MM.1S (cell line): ENCODE data around the gene BEX3.

Experiments used
- DNase-seq: peaks from one replicate; pipeline ENCODE4 v3.0.0-alpha.2; 2015
- H2AFZ ChIP-seq: fragments of 300-600 bp; sonication (generic); 2 replicates; pipeline ENCODE4 v1.6.0; 2016; ENCODE audit warnings: antibody characterized with exemption, low read length
- H3F3A ChIP-seq: fragments of 300-600 bp; sonication (generic); 2 replicates; pipeline ENCODE4 v1.6.1; 2016; ENCODE audit warnings: mild to moderate bottlenecking, antibody characterized with exemption, low read length, moderate library complexity, mixed read lengths; ENCODE audit not compliant: insufficient read depth
- H3K27ac ChIP-seq: fragments of 300-600 bp; sonication (generic); 2 replicates; pipeline ENCODE4 v1.5.1; 2016; ENCODE audit warnings: mild to moderate bottlenecking, low read length
- H3K27me3 ChIP-seq: fragments of 300-600 bp; sonication (generic); replicated peaks from 2 replicates; pipeline ENCODE4 v1.6.0; 2016; ENCODE audit warnings: low read length; ENCODE audit not compliant: insufficient read depth
- H3K36me3 ChIP-seq: fragments of 300-600 bp; sonication (generic); replicated peaks from 2 replicates; pipeline ENCODE4 v1.6.1; 2016; ENCODE audit warnings: mild to moderate bottlenecking, low read length, mixed read lengths; ENCODE audit not compliant: insufficient read depth
- H3K4me1 ChIP-seq: fragments of 300-600 bp; sonication (generic); 2 replicates; pipeline ENCODE4 v1.6.1; 2016; ENCODE audit warnings: low read length, mixed read lengths
- H3K4me2 ChIP-seq: fragments of 300-600 bp; sonication (generic); 2 replicates; pipeline ENCODE4 v1.6.0; 2016; ENCODE audit warnings: low read depth, low read length
- H3K4me3 ChIP-seq: fragments of 300-600 bp; sonication (generic); 2 replicates; pipeline ENCODE4 v1.5.1; 2016; ENCODE audit warnings: low read length, mixed read lengths
- H3K79me2 ChIP-seq: fragments of 300-600 bp; sonication (generic); 2 replicates; pipeline ENCODE4 v1.6.1; 2016; ENCODE audit warnings: mixed run types, low read length, mixed read lengths
- H3K9ac ChIP-seq: fragments of 300-600 bp; sonication (generic); 2 replicates; pipeline ENCODE4 v1.6.1; 2016; ENCODE audit warnings: low read length, mixed read lengths
- H3K9me2 ChIP-seq: fragments of 300-600 bp; sonication (generic); replicated peaks from 2 replicates; pipeline ENCODE4 v1.6.1; 2016; ENCODE audit warnings: mild to moderate bottlenecking, low read length, mixed read lengths; ENCODE audit not compliant: insufficient read depth
- H3K9me3 ChIP-seq: fragments of 300-600 bp; sonication (generic); replicated peaks from 2 replicates; pipeline ENCODE4 v1.6.1; 2016; ENCODE audit warnings: mild to moderate bottlenecking, low read length, mixed read lengths; ENCODE audit not compliant: insufficient read depth
- H4K20me1 ChIP-seq: fragments of 300-600 bp; sonication (generic); 2 replicates; pipeline ENCODE4 v1.6.1; 2016; ENCODE audit warnings: mild to moderate bottlenecking, low read length, moderate library complexity, mixed read lengths; ENCODE audit not compliant: insufficient read depth
- CTCF ChIP-seq: fragments of 300-600 bp; sonication (generic); IDR thresholded peaks from 2 replicates; pipeline ENCODE4 v1.5.1; 2016; ENCODE audit warnings: antibody characterized with exemption, low read length, mixed read lengths
- EZH2 ChIP-seq: fragments of 300-600 bp; sonication (generic); optimal IDR thresholded peaks from 2 replicates; pipeline ENCODE3; 2017; ENCODE audit warnings: low read depth, mild to moderate bottlenecking, antibody characterized with exemption, low read length, mixed read lengths
- EZH2phosphoT487 ChIP-seq: fragments of 300-600 bp; sonication (generic); IDR thresholded peaks from 2 replicates; pipeline ENCODE4 v1.6.1; 2018; ENCODE audit warnings: antibody characterized with exemption, low read length

Gene BEX3

GRCh38 chrX:103386332-103386731 is 10.0 kb downstream of the BEX3 start:
- H3K79me2 ChIP-seq, result no peaks in the 10 kb centered on the region
- no peak overlapping the region for H3K4me2 ChIP-seq
- TF ChIP-seq EZH2phosphoT487 (no peak), EZH2 (no peak), CTCF (no peak)
- no peak for DNase-seq
- H3K9ac ChIP-seq, result no peak overlapping the region
- H3K36me3 ChIP-seq, result no peaks in the 10 kb centered on the region
- no peaks in the 10 kb centered on the region for H3K27me3 ChIP-seq
- no peaks in the 10 kb centered on the region for H3F3A ChIP-seq
- no peaks in the 10 kb centered on the region for H3K9me2 ChIP-seq
- H3K4me3 ChIP-seq, result no peak overlapping the region
- no peak overlapping the region for H3K27ac ChIP-seq
- no peak overlapping the region for H2AFZ ChIP-seq
- no peaks in the 10 kb centered on the region for H3K9me3 ChIP-seq
- no peaks in the 10 kb centered on the region for H3K4me1 ChIP-seq
- no peaks in the 10 kb centered on the region for H4K20me1 ChIP-seq

DNA sequence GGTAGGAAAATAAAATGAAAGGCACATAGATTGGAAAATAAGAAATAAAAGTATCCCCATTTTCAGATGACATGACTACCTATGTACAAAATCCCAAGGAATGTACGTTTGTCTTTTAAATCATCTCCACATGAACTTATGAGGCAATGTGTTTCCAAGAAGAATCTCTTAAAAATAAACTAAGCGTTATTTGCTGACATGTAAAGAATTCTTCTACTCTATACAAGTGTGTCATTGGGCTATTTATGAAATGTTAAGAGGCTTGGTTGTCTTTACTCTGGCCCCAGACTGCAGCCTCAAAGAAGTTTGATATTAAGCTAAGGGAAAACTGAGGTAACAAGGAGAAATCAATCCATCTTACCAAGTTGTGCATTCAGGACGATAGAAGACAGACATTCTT is 17.1 kb downstream of the BEX3 start:
- Histone ChIP-seq H3F3A (no peaks in the 10 kb centered on the region), H3K4me3 (no peak overlapping the region), H3K9me2 (no peaks in the 10 kb centered on the region), H3K79me2 (no peaks in the 10 kb centered on the region), H4K20me1 (no peaks in the 10 kb centered on the region), H3K4me1 (no peaks in the 10 kb centered on the region), H3K36me3 (no peaks in the 10 kb centered on the region), H3K9ac (no peak overlapping the region), H2AFZ (no peak overlapping the region), H3K27me3 (no peaks in the 10 kb centered on the region), H3K4me2 (no peak overlapping the region), H3K9me3 (no peaks in the 10 kb centered on the region), H3K27ac (no peak overlapping the region)
- DNase-seq, result no peak
- TF ChIP-seq CTCF (no peak), EZH2phosphoT487 (no peak), EZH2 (no peak)

GRCh38 chrX:103396186-103396585 is 19.8 kb downstream of the BEX3 start:
- TF ChIP-seq CTCF (no peak), EZH2 (no peak), EZH2phosphoT487 (no peak)
- H3F3A ChIP-seq, result no peaks in the 10 kb centered on the region
- H3K9me3 ChIP-seq, result no peaks in the 10 kb centered on the region
- no peaks in the 10 kb centered on the region for H4K20me1 ChIP-seq
- no peaks in the 10 kb centered on the region for H3K36me3 ChIP-seq
- H2AFZ ChIP-seq, result no peak overlapping the region
- H3K9ac ChIP-seq, result no peak overlapping the region
- no peak overlapping the region for H3K27ac ChIP-seq
- no peaks in the 10 kb centered on the region for H3K9me2 ChIP-seq
- no peak overlapping the region for H3K4me3 ChIP-seq
- no peaks in the 10 kb centered on the region for H3K4me1 ChIP-seq
- H3K4me2 ChIP-seq, result no peak overlapping the region
- H3K27me3 ChIP-seq, result no peaks in the 10 kb centered on the region
- no peak for DNase-seq
- H3K79me2 ChIP-seq, result no peaks in the 10 kb centered on the region

DNA sequence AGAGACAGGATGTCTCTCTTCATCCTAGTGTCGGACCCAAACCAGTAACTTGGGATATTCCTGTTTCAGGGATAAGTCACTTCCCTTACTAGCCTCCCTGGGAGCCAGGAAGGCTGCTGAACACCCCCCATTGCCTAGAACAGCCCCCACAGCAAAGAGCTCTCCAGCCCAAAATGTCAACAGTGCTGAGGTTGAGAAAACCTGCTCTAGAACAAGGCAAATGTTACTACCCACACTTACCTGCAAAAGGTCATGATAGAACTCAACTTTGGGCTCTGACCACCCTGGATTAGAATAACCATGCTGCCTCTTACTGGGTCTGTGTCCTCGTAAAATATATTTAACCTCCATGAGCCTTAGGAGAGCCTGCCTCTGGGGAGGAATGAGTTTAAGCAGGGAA is 20.3 kb downstream of the BEX3 start:
- Histone ChIP-seq H3K4me3 (no peak overlapping the region), H3K4me1 (no peaks in the 10 kb centered on the region), H3F3A (no peaks in the 10 kb centered on the region), H3K36me3 (no peaks in the 10 kb centered on the region), H3K27ac (no peak overlapping the region), H3K4me2 (no peak overlapping the region), H4K20me1 (no peaks in the 10 kb centered on the region), H2AFZ (no peak overlapping the region), H3K9me2 (no peaks in the 10 kb centered on the region), H3K9ac (no peak overlapping the region), H3K9me3 (no peaks in the 10 kb centered on the region), H3K79me2 (no peaks in the 10 kb centered on the region), H3K27me3 (no peaks in the 10 kb centered on the region)
- no peak for DNase-seq
- TF ChIP-seq CTCF (no peak), EZH2 (no peak), EZH2phosphoT487 (no peak)
